Mesothelial cell of epicardium (in vitro differentiated cells): ENCODE data around the gene AGBL3. TPM values are rescaled to one million over a fixed set of nuclear protein-coding genes. Genes with fewer than 3 reads are reported as not detected.

Experiments
- DNase-seq, 2 experiments: peaks; one replicate each; pipeline ENCODE4 v3.0.0; 2021; ENCODE audit warnings: low spot score in 2 of 2; ENCODE audit not compliant: unreplicated experiment in 2 of 2
- H3K27ac Mint-ChIP-seq: 2 replicates; pipeline ENCODE4 v1.8.0; 2021; ENCODE audit warnings: mixed read lengths
- H3K27me3 Mint-ChIP-seq: 2 replicates; pipeline ENCODE4 v1.8.0; 2021; ENCODE audit warnings: low read depth, mixed read lengths
- H3K36me3 Mint-ChIP-seq: 2 replicates; pipeline ENCODE4 v1.8.0; 2021; ENCODE audit warnings: mixed read lengths
- H3K4me1 Mint-ChIP-seq: 2 replicates; pipeline ENCODE4 v1.8.0; 2021; ENCODE audit warnings: mixed read lengths
- H3K4me3 Mint-ChIP-seq: 2 replicates; pipeline ENCODE4 v1.8.0; 2021; ENCODE audit warnings: mild to moderate bottlenecking, moderate library complexity, mixed read lengths
- H3K9me3 Mint-ChIP-seq: 2 replicates; pipeline ENCODE4 v1.8.0; 2021; ENCODE audit warnings: mixed read lengths
- CTCF ChIP-seq: fragments of 200-600 bp; sonication (generic); IDR thresholded peaks from one replicate; pipeline ENCODE4 v1.5.0; 2021; ENCODE audit warnings: antibody characterized with exemption; ENCODE audit not compliant: unreplicated experiment
- total RNA-seq: library from RNA; stranded (reverse); gene quantifications from 3 replicates; pipeline ENCODE4 v1.2.1, GENCODE V29; 2021

The AGBL3 gene
- total RNA-seq, 1 donor from 2014 or later: 2.3 TPM

DNA sequence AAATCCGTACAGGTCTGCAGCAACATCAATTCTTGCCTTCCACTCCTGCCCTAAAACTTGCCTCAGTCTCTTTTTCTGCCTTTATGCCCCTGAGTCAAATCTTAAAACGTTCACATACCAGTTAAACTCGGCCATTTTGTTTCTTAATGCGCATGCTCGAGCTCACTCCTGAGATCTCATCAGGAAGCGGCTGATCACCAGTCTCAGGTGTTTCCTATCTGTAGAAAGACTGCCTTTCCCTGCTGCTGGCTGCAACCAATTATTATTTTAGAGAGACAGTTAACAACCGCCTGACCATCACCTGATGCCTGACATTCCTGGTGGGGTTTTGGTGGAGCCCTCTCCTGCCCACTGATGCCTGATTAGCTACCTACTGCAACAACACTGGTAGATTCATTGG lies 91.3 kb downstream of the AGBL3 start:
- peaks cover 3% of the 10 kb centered on the region for H3K9me3 Mint-ChIP-seq
- peaks cover 6% of the 10 kb centered on the region for H3K27me3 Mint-ChIP-seq
- H3K27ac Mint-ChIP-seq: no peak overlapping the region
- no peak for TF ChIP-seq CTCF
- no peak for DNase-seq
- H3K4me3 Mint-ChIP-seq: no peak overlapping the region
- no peaks in the 10 kb centered on the region for H3K36me3 Mint-ChIP-seq
- no peaks in the 10 kb centered on the region for H3K4me1 Mint-ChIP-seq

- no peak overlapping the region for H3K4me3 Mint-ChIP-seq
- H3K27ac Mint-ChIP-seq: no peak overlapping the region
- no peaks in the 10 kb centered on the region for H3K4me1 Mint-ChIP-seq
- no peak for TF ChIP-seq CTCF
- no peaks in the 10 kb centered on the region for H3K36me3 Mint-ChIP-seq
- no peak for DNase-seq
- peaks cover 6% of the 10 kb centered on the region for H3K27me3 Mint-ChIP-seq
- peaks cover 3% of the 10 kb centered on the region for H3K9me3 Mint-ChIP-seq
Measured at GRCh38 chr7:135078051-135078450, 91.7 kb downstream of the AGBL3 start.

GRCh38 chr7:135079068-135079467 lies 92.8 kb downstream of the AGBL3 start:
- no peak for TF ChIP-seq CTCF
- H3K4me1 Mint-ChIP-seq: no peaks in the 10 kb centered on the region
- H3K4me3 Mint-ChIP-seq: no peak overlapping the region
- peaks cover 6% of the 10 kb centered on the region for H3K27me3 Mint-ChIP-seq
- H3K27ac Mint-ChIP-seq: no peak overlapping the region
- H3K36me3 Mint-ChIP-seq: no peaks in the 10 kb centered on the region
- DNase-seq: no peak
- peaks cover 3% of the 10 kb centered on the region for H3K9me3 Mint-ChIP-seq

DNA sequence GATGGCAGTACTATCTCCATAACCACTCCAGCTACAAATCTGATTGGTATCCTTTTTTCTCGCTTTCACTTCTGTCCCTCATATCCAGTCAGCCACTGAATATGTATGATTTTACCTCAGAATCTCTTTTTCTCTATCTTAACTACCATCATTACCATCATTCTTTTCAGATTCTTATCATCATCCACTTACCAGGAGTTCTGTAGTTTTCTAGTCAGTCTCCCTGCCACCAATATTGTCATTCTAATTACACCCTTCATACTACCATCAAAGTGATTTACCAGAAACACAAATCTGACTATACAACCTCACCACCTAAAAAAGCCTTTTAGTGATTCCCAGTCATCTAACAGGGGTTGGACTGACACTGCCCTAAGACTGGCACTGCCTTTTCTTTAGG lies 96.7 kb downstream of the AGBL3 start:
- no peaks in the 10 kb centered on the region for H3K36me3 Mint-ChIP-seq
- no peak for TF ChIP-seq CTCF
- DNase-seq: no peak
- H3K27me3 Mint-ChIP-seq: no peaks in the 10 kb centered on the region
- H3K9me3 Mint-ChIP-seq: peaks cover 34% of the 10 kb centered on the region
- H3K27ac Mint-ChIP-seq: no peak overlapping the region
- H3K4me1 Mint-ChIP-seq: no peaks in the 10 kb centered on the region
- no peak overlapping the region for H3K4me3 Mint-ChIP-seq

- Mint-ChIP-seq H3K36me3 (no peaks in the 10 kb centered on the region), H3K27me3 (no peaks in the 10 kb centered on the region), H3K9me3 (peaks cover 53% of the 10 kb centered on the region), H3K4me3 (no peak overlapping the region), H3K27ac (no peak overlapping the region), H3K4me1 (no peaks in the 10 kb centered on the region)
- DNase-seq: no peak
- TF ChIP-seq CTCF: no peak
Measured at GRCh38 chr7:135088566-135088965, 102.3 kb downstream of the AGBL3 start.

GRCh38 chr7:135091717-135092116 lies 105.4 kb downstream of the AGBL3 start:
- no peak for TF ChIP-seq CTCF
- Mint-ChIP-seq H3K9me3 (peaks cover 32% of the 10 kb centered on the region), H3K4me3 (no peak overlapping the region), H3K27me3 (no peaks in the 10 kb centered on the region), H3K4me1 (peaks cover 7% of the 10 kb centered on the region), H3K27ac (no peak overlapping the region), H3K36me3 (no peaks in the 10 kb centered on the region)
- DNase-seq: no peak
